Measurements from ENCODE around the gene SLC9A9. TPM values are rescaled to one million over a fixed set of nuclear protein-coding genes. Genes with fewer than 3 reads are reported as not detected.
"Not testable (repeated sequence)": the region's sequence is repeated elsewhere in the genome, so short reads cannot be mapped to it uniquely, and the experiment has no call there.

Gene SLC9A9
- total and polyA plus RNA-seq, 8 donors: 0.58 to 29.7 (median 14.0) TPM

DNA sequence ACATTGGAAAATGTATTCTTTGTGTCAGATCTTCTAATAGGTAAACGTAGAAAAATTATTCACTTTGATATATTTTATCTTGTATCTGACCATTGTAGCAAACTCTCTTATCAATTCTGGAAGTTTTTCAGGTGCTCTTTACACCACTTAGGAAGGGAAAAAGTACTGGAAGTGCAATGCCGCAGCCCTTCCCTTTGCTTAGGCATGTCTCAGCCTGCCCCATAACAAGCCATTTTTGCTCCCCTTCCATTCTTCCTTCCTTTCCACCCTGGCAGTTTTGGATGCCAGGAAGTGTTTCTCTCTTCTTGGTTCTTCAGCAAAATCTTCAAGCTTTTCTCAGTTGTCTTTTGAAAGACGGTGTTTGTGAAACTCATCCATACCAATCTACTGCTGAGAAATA, 34.9 kb upstream of the SLC9A9 start:
- 46 to 62% (median 53%) methylated on average over 3 of the region's 3 CpGs for WGBS, 5 donors
- Histone ChIP-seq H3K36me3 (no peaks in the 10 kb centered on the region), H3K4me3 (no peak overlapping the region), H3K27me3 (no peaks in the 10 kb centered on the region), H3K9me3 (no peaks in the 10 kb centered on the region), H3K4me1 (no peaks in the 10 kb centered on the region), H3K27ac (no peak overlapping the region)
- TF ChIP-seq EP300 (IDR thresholded peaks at IDR 0.05): no peak
- intact Hi-C loops (cut with DNase I; ENCODE audit: low total_unique reads): no loop called here
- DNase-seq: no peak

DNA sequence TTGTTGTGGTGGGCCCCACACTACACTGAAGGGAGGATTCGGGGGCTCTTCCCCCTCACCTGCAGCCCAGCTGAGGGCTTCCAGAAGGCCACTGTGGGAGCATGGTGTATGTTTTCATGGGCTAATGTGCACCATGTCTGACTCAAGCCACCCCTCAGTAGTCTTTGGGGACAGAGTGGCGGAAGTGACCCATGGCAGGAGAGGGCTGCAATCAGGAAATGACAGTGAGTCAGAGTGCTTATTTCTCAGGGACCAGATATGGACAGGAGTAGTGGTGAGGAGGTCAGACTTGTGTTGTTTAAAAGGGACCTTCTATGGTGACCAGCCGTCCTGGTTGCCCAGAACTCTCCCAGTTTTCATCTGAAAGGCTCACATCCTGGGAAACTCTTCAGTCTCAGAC, 32.8 kb upstream of the SLC9A9 start:
- Histone ChIP-seq H3K4me1 (no peaks in the 10 kb centered on the region), H3K27ac (no peak overlapping the region), H3K36me3 (no peaks in the 10 kb centered on the region), H3K27me3 (no peaks in the 10 kb centered on the region), H3K9me3 (no peaks in the 10 kb centered on the region), H3K4me3 (no peak overlapping the region)
- no peak for TF ChIP-seq POLR2A (IDR thresholded peaks at IDR 0.05)
- TF ChIP-seq CTCF (IDR thresholded peaks at IDR 0.05): no peak
- no peak for TF ChIP-seq EP300 (IDR thresholded peaks at IDR 0.05)
- TF ChIP-seq POLR2AphosphoS5 (IDR thresholded peaks at IDR 0.05): no peak
- intact Hi-C loops (cut with DNase I; ENCODE audit: low total_unique reads): no loop called here
- no peak for DNase-seq
- 89 to 94% (median 90%) methylated on average over 3 of the region's 3 CpGs for WGBS, 5 donors

DNA sequence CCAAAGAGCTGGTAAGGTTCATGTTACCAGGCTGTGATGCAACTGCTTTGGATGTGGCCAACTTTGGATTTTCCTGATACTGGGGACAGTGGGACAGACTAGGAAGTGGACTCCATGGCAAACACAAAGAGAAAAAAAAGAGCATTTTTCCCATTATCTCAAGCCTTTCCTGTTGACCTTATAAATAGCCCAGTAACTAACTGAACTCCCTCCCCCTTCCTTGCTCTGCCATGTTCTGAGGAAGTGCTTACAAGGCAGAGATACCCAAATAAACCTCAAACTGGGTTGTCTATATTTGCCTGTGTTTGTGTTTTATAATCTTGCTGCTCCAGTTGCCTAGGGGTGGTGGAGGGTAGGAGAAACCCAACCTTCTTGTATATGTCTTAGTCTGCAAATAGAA, 27.3 kb upstream of the SLC9A9 start:
- no peaks in the 10 kb centered on the region for H3K4me1 ChIP-seq
- no peaks in the 10 kb centered on the region for H3K36me3 ChIP-seq
- TF ChIP-seq CTCF (IDR thresholded peaks at IDR 0.05): no peak
- no peak for TF ChIP-seq EP300 (IDR thresholded peaks at IDR 0.05)
- no peak for TF ChIP-seq POLR2A (IDR thresholded peaks at IDR 0.05)
- no peak for TF ChIP-seq POLR2AphosphoS5 (IDR thresholded peaks at IDR 0.05)
- no peak for DNase-seq
- no peaks in the 10 kb centered on the region for H3K9me3 ChIP-seq
- H3K27ac ChIP-seq: no peak overlapping the region
- H3K27me3 ChIP-seq: no peaks in the 10 kb centered on the region
- no peak overlapping the region for H3K4me3 ChIP-seq
- intact Hi-C loops (cut with DNase I; ENCODE audit: low total_unique reads): no loop called here

DNA sequence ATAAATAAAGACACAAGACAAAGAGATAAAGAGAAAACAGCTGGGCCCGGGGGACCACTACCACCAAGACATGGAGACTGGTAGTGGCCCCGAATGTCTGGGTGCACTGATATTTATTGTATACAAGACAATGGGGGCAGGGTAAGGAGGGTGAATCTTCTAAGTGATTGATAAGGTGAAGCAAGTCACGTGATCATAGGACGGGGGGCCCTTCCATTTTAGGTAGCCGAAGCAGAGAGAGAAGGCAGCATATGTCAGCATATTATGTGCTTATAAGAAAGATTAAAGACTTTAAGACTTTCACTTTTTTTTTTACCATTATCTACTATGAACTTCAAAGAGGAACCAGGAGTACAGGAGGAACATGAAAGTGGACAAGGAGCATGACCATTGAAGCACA, 25.3 kb upstream of the SLC9A9 start:
- H3K27ac ChIP-seq; intact Hi-C loops (cut with DNase I; ENCODE audit: low total_unique reads); H3K36me3 ChIP-seq; DNase-seq; H3K9me3 ChIP-seq; H3K27me3 ChIP-seq; H3K4me3 ChIP-seq; H3K4me1 ChIP-seq: not testable (repeated sequence)
- WGBS, 5 donors: 85 to 96% (median 91%) methylated on average over 5 of the region's 5 CpGs

- no peaks in the 10 kb centered on the region for H3K4me1 ChIP-seq
- no peaks in the 10 kb centered on the region for H3K36me3 ChIP-seq
- intact Hi-C loops (cut with DNase I; ENCODE audit: low total_unique reads): no loop called here
- 74 to 87% (median 76%) methylated on average over 1 of the region's 1 CpG for WGBS, 5 donors
- no peak overlapping the region for H3K27ac ChIP-seq
- TF ChIP-seq POLR2AphosphoS5 (IDR thresholded peaks at IDR 0.05) (no peak), EP300 (IDR thresholded peaks at IDR 0.05) (no peak), CTCF (IDR thresholded peaks at IDR 0.05) (no peak), POLR2A (IDR thresholded peaks at IDR 0.05) (no peak)
- H3K9me3 ChIP-seq: no peaks in the 10 kb centered on the region
- DNase-seq: no peak
- no peaks in the 10 kb centered on the region for H3K27me3 ChIP-seq
- H3K4me3 ChIP-seq: no peak overlapping the region
These were observed 17.0 kb upstream of the SLC9A9 start for GRCh38 chr3:143865302-143865701.
